SU-DHL-6 (cell line): Measurements from ENCODE around the gene SPTSSB.

Experiments used
- H2AFZ ChIP-seq: fragments of 200-600 bp; sonication (generic); 2 replicates; pipeline ENCODE4 v1.6.1; 2014; ENCODE audit warnings: low read depth, mild to moderate bottlenecking, moderate library complexity, mixed read lengths, antibody characterized with exemption, low read length; ENCODE audit not compliant: severe bottlenecking
- H3F3A ChIP-seq: fragments of 200-600 bp; shearing (Covaris generic); 2 replicates; pipeline ENCODE4 v1.6.0; 2016; ENCODE audit warnings: antibody characterized with exemption, mild to moderate bottlenecking; ENCODE audit not compliant: insufficient read depth
- H3K27ac ChIP-seq: fragments of 200-600 bp; sonication (generic); 2 replicates; pipeline ENCODE4 v1.5.1; 2016; ENCODE audit warnings: low read depth, mild to moderate bottlenecking, low read length, moderate library complexity, mixed read lengths
- H3K27me3 ChIP-seq: fragments of 200-600 bp; sonication (generic), shearing (Covaris generic); 2 replicates; pipeline ENCODE4 v1.6.0; 2014; ENCODE audit warnings: mild to moderate bottlenecking, low read length
- H3K36me3 ChIP-seq: fragments of 200-600 bp; sonication (generic); 2 replicates; pipeline ENCODE4 v1.6.1; 2014; ENCODE audit warnings: mild to moderate bottlenecking, low read length, mixed read lengths
- H3K4me2 ChIP-seq: fragments of 300-600, 200-600 bp; shearing (Covaris generic), sonication (generic); 2 replicates; pipeline ENCODE4 v1.6.0; 2014; ENCODE audit warnings: low read length, low read depth, mild to moderate bottlenecking; ENCODE audit not compliant: poor library complexity, severe bottlenecking
- H3K4me3 ChIP-seq: fragments of 200-600 bp; sonication (generic); 2 replicates; pipeline ENCODE4 v1.5.1; 2014; ENCODE audit warnings: antibody characterized with exemption, low read length, mild to moderate bottlenecking, mixed read lengths; ENCODE audit not compliant: insufficient read depth, poor library complexity, severe bottlenecking
- H3K79me2 ChIP-seq: fragments of 200-600 bp; sonication (generic); 2 replicates; pipeline ENCODE4 v1.6.1; 2014; ENCODE audit warnings: mild to moderate bottlenecking, low read length, moderate library complexity; ENCODE audit not compliant: insufficient read depth
- H3K9ac ChIP-seq: fragments of 200-600 bp; sonication (generic); 2 replicates; pipeline ENCODE4 v1.7.0; 2014; ENCODE audit warnings: mild to moderate bottlenecking, low read length
- H3K9me2 ChIP-seq: fragments of 200-600 bp; sonication (generic); replicated peaks from 2 replicates; pipeline ENCODE4 v1.6.1; 2014; ENCODE audit warnings: low read length; ENCODE audit not compliant: insufficient read depth
- H3K9me3 ChIP-seq: fragments of 200-600 bp; sonication (generic); 2 replicates; pipeline ENCODE4 v1.6.1; 2014; ENCODE audit warnings: low read length, mixed read lengths; ENCODE audit not compliant: insufficient read depth
- H4K20me1 ChIP-seq: fragments of 200-600 bp; sonication (generic); 2 replicates; pipeline ENCODE4 v1.6.1; 2014; ENCODE audit warnings: low read depth, mild to moderate bottlenecking, antibody characterized with exemption, low read length, moderate library complexity, mixed read lengths
- CTCF ChIP-seq: fragments of 200-600 bp; sonication (generic); IDR thresholded peaks from one replicate; pipeline ENCODE4 v1.5.1; 2017; ENCODE audit warnings: antibody characterized with exemption, mild to moderate bottlenecking, low read length, moderate library complexity; ENCODE audit not compliant: insufficient read depth, poor library complexity, severe bottlenecking
- EZH2phosphoT487 ChIP-seq: fragments of 200-600 bp; sonication (generic), shearing (Covaris generic); conservative IDR thresholded peaks from 2 replicates; pipeline ENCODE4 v1.6.1; 2018; ENCODE audit warnings: mild to moderate bottlenecking, antibody characterized with exemption, low read length, moderate library complexity, mixed read lengths

SPTSSB gene

GRCh38 chr3:161415506-161416231, 44.4 kb upstream of the SPTSSB start:
- no peaks in the 10 kb centered on the region for H3F3A ChIP-seq
- H3K4me3 ChIP-seq = no peak overlapping the region
- no peak for TF ChIP-seq EZH2phosphoT487
- no peak for TF ChIP-seq CTCF
- H3K27ac ChIP-seq = no peak overlapping the region
- H3K79me2 ChIP-seq = no peaks in the 10 kb centered on the region
- H3K9me3 ChIP-seq = no peaks in the 10 kb centered on the region
- no peaks in the 10 kb centered on the region for H3K9me2 ChIP-seq
- H3K36me3 ChIP-seq = no peaks in the 10 kb centered on the region
- no peaks in the 10 kb centered on the region for H4K20me1 ChIP-seq
- H2AFZ ChIP-seq = no peak overlapping the region
- no peaks in the 10 kb centered on the region for H3K27me3 ChIP-seq
- H3K9ac ChIP-seq = no peak overlapping the region
- H3K4me2 ChIP-seq = no peak overlapping the region

- no peaks in the 10 kb centered on the region for H4K20me1 ChIP-seq
- no peak for TF ChIP-seq EZH2phosphoT487
- TF ChIP-seq CTCF = no peak
- no peaks in the 10 kb centered on the region for H3K36me3 ChIP-seq
- no peak overlapping the region for H3K27ac ChIP-seq
- no peak overlapping the region for H3K4me3 ChIP-seq
- H3K4me2 ChIP-seq = no peak overlapping the region
- no peak overlapping the region for H2AFZ ChIP-seq
- H3K9me2 ChIP-seq = no peaks in the 10 kb centered on the region
- H3K27me3 ChIP-seq = no peaks in the 10 kb centered on the region
- H3K9ac ChIP-seq = no peak overlapping the region
- no peaks in the 10 kb centered on the region for H3F3A ChIP-seq
- no peaks in the 10 kb centered on the region for H3K79me2 ChIP-seq
- H3K9me3 ChIP-seq = no peaks in the 10 kb centered on the region
Observed at GRCh38 chr3:161414907-161415306, 43.6 kb upstream of the SPTSSB start.

GRCh38 chr3:161413855-161414210, 42.5 kb upstream of the SPTSSB start:
- H3K36me3 ChIP-seq = no peaks in the 10 kb centered on the region
- no peak overlapping the region for H3K4me3 ChIP-seq
- no peaks in the 10 kb centered on the region for H3K9me3 ChIP-seq
- no peaks in the 10 kb centered on the region for H3K27me3 ChIP-seq
- H3K4me2 ChIP-seq = no peak overlapping the region
- no peaks in the 10 kb centered on the region for H3K79me2 ChIP-seq
- no peak overlapping the region for H2AFZ ChIP-seq
- no peak for TF ChIP-seq EZH2phosphoT487
- H3K9me2 ChIP-seq = no peaks in the 10 kb centered on the region
- H3K9ac ChIP-seq = no peak overlapping the region
- H4K20me1 ChIP-seq = no peaks in the 10 kb centered on the region
- H3K27ac ChIP-seq = no peak overlapping the region
- H3F3A ChIP-seq = no peaks in the 10 kb centered on the region

- Histone ChIP-seq H3K36me3 (no peaks in the 10 kb centered on the region), H3K9me3 (no peaks in the 10 kb centered on the region), H3F3A (no peaks in the 10 kb centered on the region), H3K4me2 (no peak overlapping the region), H3K27ac (no peak overlapping the region), H3K4me3 (no peak overlapping the region), H4K20me1 (no peaks in the 10 kb centered on the region), H3K79me2 (no peaks in the 10 kb centered on the region), H3K27me3 (no peaks in the 10 kb centered on the region), H3K9ac (no peak overlapping the region), H3K9me2 (no peaks in the 10 kb centered on the region), H2AFZ (no peak overlapping the region)
- TF ChIP-seq CTCF (no peak), EZH2phosphoT487 (no peak)
Observed at GRCh38 chr3:161413127-161413854, 42.0 kb upstream of the SPTSSB start.
